ENCODE measurements around the gene TBC1D23.
"Not testable (repeated sequence)": the region's sequence is repeated elsewhere in the genome, so short reads cannot be mapped to it uniquely, and the experiment has no call there.

Gene TBC1D23

GRCh38 chr3:100310355-100310965 is 49.7 kb downstream of the TBC1D23 start:
- H3K4me3 Mint-ChIP-seq, result no peak overlapping the region
- no peak overlapping the region for H3K27ac Mint-ChIP-seq
- no peaks in the 10 kb centered on the region for H3K27me3 Mint-ChIP-seq
- ATAC-seq (no peak), DNase-seq (no peak)
- H3K4me1 Mint-ChIP-seq, result no peaks in the 10 kb centered on the region
- no peaks in the 10 kb centered on the region for H3K9me3 Mint-ChIP-seq
- H3K36me3 Mint-ChIP-seq (ENCODE audit: low read depth), result peaks cover 7% of the 10 kb centered on the region

- Mint-ChIP-seq H3K27ac (no peak overlapping the region), H3K27me3 (no peaks in the 10 kb centered on the region), H3K9me3 (no peaks in the 10 kb centered on the region), H3K4me3 (no peak overlapping the region), H3K4me1 (no peaks in the 10 kb centered on the region), H3K36me3 (ENCODE audit: low read depth) (peaks cover 9% of the 10 kb centered on the region)
- DNase-seq, result no peak
- no peak for ATAC-seq
Observed at GRCh38 chr3:100311011-100311410, 50.2 kb downstream of the TBC1D23 start.

DNA sequence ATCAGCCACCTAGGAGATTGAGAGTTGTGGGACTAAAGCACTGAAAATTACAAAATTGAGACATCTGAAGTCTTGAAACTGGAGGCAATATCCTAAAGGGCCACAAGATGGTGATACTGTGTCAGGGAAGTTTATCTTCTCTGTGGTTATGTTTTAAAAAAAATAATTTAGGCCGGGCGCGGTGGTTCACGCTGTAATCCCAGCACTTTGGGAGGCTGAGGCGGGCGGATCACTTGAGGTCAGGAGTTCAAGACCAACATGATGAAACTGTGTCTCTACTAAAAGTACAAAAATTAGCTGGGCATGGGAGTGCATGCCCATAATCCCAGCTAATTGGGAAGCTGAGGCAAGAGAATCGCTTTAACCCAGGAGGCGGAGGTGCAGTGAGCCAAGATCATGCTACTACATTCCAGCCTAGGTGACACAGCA is 55.9 kb downstream of the TBC1D23 start:
- peak; percentile 63 for ATAC-seq
- H3K9me3 Mint-ChIP-seq, result no peaks in the 10 kb centered on the region
- peaks cover 5% of the 10 kb centered on the region for H3K36me3 Mint-ChIP-seq (ENCODE audit: low read depth)
- H3K27ac Mint-ChIP-seq, result no peak overlapping the region
- no peaks in the 10 kb centered on the region for H3K27me3 Mint-ChIP-seq
- no peak overlapping the region for H3K4me3 Mint-ChIP-seq
- H3K4me1 Mint-ChIP-seq, result peaks cover 16% of the 10 kb centered on the region
- DNase-seq, result peak; percentile 42

GRCh38 chr3:100317912-100318311 is 57.1 kb downstream of the TBC1D23 start:
- H3K27ac Mint-ChIP-seq, result no peak overlapping the region
- H3K27me3 Mint-ChIP-seq, result no peaks in the 10 kb centered on the region
- DNase-seq (no peak), ATAC-seq (no peak)
- H3K9me3 Mint-ChIP-seq, result no peaks in the 10 kb centered on the region
- no peak overlapping the region for H3K4me3 Mint-ChIP-seq
- H3K4me1 Mint-ChIP-seq, result peaks cover 16% of the 10 kb centered on the region
- peaks cover 5% of the 10 kb centered on the region for H3K36me3 Mint-ChIP-seq (ENCODE audit: low read depth)

DNA sequence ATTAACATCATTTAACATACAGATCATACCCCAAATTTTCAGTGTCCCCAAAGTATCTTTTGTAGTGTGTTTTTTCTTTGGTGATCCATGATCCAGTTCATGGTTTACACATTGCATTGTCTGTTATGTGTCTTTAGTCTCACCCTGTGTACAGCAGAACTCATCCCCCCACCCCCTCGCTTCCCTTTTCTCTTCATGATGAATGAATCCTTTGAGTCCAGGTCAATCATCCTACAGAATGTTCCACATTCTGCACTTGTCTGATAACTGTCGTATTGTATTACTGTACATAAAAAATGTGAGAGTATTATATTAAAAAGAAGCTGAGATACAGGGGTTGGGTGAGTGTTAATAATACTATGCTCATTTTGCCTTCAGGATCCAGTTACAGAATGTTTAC is 59.2 kb downstream of the TBC1D23 start:
- H3K9me3 Mint-ChIP-seq, result no peaks in the 10 kb centered on the region
- peaks cover 5% of the 10 kb centered on the region for H3K36me3 Mint-ChIP-seq (ENCODE audit: low read depth)
- no peak overlapping the region for H3K27ac Mint-ChIP-seq

DNA sequence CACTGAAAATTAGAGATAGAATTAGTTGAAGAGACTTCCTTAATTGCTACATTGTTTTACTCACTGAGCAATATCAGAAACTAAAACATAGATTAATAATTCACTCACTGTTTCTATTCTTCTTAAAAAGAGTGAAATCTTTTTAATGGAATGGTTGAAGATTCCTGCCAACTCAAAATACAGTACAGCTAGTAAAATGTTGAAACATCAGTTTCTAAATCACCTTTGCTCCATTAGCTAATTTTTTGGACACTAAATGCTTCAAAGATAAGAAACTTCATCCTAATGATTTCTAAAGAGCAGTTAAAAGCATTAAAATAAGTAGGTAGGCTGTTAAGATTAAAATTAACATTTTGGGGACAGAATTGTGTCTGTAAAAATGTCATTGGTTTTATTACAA is 63.3 kb downstream of the TBC1D23 start:
- no peak overlapping the region for H3K27ac Mint-ChIP-seq
- DNase-seq, result no peak
- no peaks in the 10 kb centered on the region for H3K9me3 Mint-ChIP-seq
- no peak for ATAC-seq
- no peaks in the 10 kb centered on the region for H3K27me3 Mint-ChIP-seq
- no peak overlapping the region for H3K4me3 Mint-ChIP-seq
- no peaks in the 10 kb centered on the region for H3K4me1 Mint-ChIP-seq
- peaks cover 13% of the 10 kb centered on the region for H3K36me3 Mint-ChIP-seq (ENCODE audit: low read depth)

More for the DNA sequence above, 59.2 kb downstream of the TBC1D23 start:
- H3K4me1 Mint-ChIP-seq, result peaks cover 16% of the 10 kb centered on the region
- no peak for DNase-seq
- no peak for ATAC-seq
- H3K4me3 Mint-ChIP-seq, result no peak overlapping the region
- H3K27me3 Mint-ChIP-seq, result no peaks in the 10 kb centered on the region

GRCh38 chr3:100325827-100326226 is 65.0 kb downstream of the TBC1D23 start:
- Mint-ChIP-seq H3K36me3 (ENCODE audit: low read depth) (peaks cover 13% of the 10 kb centered on the region), H3K9me3 (no peaks in the 10 kb centered on the region), H3K4me1 (no peaks in the 10 kb centered on the region), H3K27ac (no peak overlapping the region), H3K27me3 (no peaks in the 10 kb centered on the region), H3K4me3 (no peak overlapping the region)
- ATAC-seq, result no peak
- DNase-seq, result no peak

DNA sequence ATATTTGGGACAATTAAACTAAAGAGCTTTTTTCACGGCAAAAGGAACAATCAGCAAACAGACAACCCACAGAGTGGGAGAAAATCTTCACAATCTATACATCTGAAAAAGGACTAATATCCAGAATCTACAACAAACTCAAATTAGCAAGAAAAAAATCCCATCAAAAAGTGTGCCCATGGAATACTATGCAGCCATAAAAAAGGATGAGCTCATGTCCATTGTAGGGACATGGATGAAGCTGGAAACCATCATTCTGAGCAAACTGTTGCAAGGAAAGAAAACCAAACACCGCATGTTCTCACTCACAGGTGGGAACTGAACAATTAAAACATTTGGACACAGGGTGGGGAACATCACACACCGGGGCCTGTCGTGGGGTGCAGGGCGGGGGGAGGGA is 66.6 kb downstream of the TBC1D23 start:
- H3K36me3 Mint-ChIP-seq (ENCODE audit: low read depth), result peaks cover 13% of the 10 kb centered on the region
- H3K4me1 Mint-ChIP-seq, ATAC-seq, H3K27me3 Mint-ChIP-seq, H3K9me3 Mint-ChIP-seq, H3K4me3 Mint-ChIP-seq, H3K27ac Mint-ChIP-seq, DNase-seq: not testable (repeated sequence)

GRCh38 chr3:100329800-100330489 is 69.2 kb downstream of the TBC1D23 start:
- H3K4me1 Mint-ChIP-seq, result peaks cover 10% of the 10 kb centered on the region
- H3K9me3 Mint-ChIP-seq, result no peaks in the 10 kb centered on the region
- H3K27me3 Mint-ChIP-seq, result no peaks in the 10 kb centered on the region
- DNase-seq (no peak), ATAC-seq (no peak)
- no peak overlapping the region for H3K4me3 Mint-ChIP-seq
- H3K27ac Mint-ChIP-seq, result no peak overlapping the region
- H3K36me3 Mint-ChIP-seq (ENCODE audit: low read depth), result peaks cover 13% of the 10 kb centered on the region

- Mint-ChIP-seq H3K36me3 (ENCODE audit: low read depth) (peaks cover 15% of the 10 kb centered on the region), H3K27me3 (no peaks in the 10 kb centered on the region), H3K4me1 (peaks cover 17% of the 10 kb centered on the region), H3K27ac (no peak overlapping the region), H3K9me3 (no peaks in the 10 kb centered on the region), H3K4me3 (no peak overlapping the region)
- DNase-seq (no peak), ATAC-seq (no peak)
Observed at GRCh38 chr3:100330651-100331050, 69.9 kb downstream of the TBC1D23 start.

- Mint-ChIP-seq H3K36me3 (ENCODE audit: low read depth) (peaks cover 14% of the 10 kb centered on the region), H3K4me1 (peaks cover 22% of the 10 kb centered on the region), H3K27ac (no peak overlapping the region), H3K9me3 (no peaks in the 10 kb centered on the region), H3K4me3 (no peak overlapping the region), H3K27me3 (no peaks in the 10 kb centered on the region)
- ATAC-seq (no peak), DNase-seq (no peak)
Observed at GRCh38 chr3:100331660-100332059, 70.9 kb downstream of the TBC1D23 start.

DNA sequence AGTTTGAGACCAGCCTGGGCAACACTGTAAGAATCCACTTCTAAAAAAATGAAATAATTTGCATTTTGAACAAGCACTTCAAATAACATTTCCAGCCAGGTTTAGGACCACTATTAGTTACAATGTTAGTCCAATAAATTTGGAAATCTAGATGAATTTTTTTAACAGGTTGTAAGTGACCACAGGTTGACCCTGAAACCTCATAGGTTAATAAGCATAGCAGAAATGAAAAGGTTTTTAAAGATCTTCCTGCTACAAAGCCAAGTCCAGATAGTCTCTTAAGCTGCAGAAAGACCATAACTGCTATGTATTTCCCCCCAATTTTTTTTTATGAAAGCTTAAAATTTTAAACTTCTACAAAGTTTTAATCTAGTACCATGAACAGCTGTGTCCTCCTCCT is 72.3 kb downstream of the TBC1D23 start:
- no peak for DNase-seq
- H3K36me3 Mint-ChIP-seq (ENCODE audit: low read depth), result peaks cover 6% of the 10 kb centered on the region
- no peak overlapping the region for H3K27ac Mint-ChIP-seq
- H3K9me3 Mint-ChIP-seq, result no peaks in the 10 kb centered on the region
- no peak for ATAC-seq
- H3K4me3 Mint-ChIP-seq, result no peak overlapping the region
- H3K27me3 Mint-ChIP-seq, result no peaks in the 10 kb centered on the region
- H3K4me1 Mint-ChIP-seq, result peaks cover 23% of the 10 kb centered on the region

DNA sequence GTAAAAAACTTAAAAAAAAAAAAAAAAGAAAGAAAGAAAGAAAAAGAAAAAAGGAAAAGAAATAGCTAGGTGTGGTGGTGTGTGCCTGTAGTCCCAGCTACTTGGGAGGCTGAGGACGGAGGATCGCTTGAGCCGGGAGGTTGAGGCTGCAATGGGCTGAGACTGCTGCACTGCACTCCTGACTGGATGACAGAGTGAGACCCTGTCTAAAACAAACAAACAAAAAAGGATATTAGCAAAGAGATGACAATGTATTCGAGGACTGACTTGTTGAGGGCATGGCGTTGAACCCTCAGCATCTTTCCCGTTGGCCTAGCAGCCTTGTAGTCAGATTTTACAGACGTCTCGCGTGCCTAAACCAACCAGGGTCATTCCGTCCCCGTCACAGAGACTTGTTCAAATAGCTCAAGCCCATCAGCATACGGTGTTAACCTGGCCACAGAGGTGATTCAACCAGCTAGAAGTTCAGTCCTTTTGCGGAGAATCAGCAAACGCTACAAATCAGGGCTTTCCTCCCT is 73.2 kb downstream of the TBC1D23 start:
- Mint-ChIP-seq H3K4me1 (peaks cover 23% of the 10 kb centered on the region), H3K27me3 (no peaks in the 10 kb centered on the region), H3K9me3 (no peaks in the 10 kb centered on the region), H3K27ac (peak overlapping the region; percentile 72), H3K4me3 (peak overlapping the region; percentile 98), H3K36me3 (ENCODE audit: low read depth) (peaks cover 10% of the 10 kb centered on the region)
- peak; percentile 44 for ATAC-seq
- no peak for DNase-seq

DNA sequence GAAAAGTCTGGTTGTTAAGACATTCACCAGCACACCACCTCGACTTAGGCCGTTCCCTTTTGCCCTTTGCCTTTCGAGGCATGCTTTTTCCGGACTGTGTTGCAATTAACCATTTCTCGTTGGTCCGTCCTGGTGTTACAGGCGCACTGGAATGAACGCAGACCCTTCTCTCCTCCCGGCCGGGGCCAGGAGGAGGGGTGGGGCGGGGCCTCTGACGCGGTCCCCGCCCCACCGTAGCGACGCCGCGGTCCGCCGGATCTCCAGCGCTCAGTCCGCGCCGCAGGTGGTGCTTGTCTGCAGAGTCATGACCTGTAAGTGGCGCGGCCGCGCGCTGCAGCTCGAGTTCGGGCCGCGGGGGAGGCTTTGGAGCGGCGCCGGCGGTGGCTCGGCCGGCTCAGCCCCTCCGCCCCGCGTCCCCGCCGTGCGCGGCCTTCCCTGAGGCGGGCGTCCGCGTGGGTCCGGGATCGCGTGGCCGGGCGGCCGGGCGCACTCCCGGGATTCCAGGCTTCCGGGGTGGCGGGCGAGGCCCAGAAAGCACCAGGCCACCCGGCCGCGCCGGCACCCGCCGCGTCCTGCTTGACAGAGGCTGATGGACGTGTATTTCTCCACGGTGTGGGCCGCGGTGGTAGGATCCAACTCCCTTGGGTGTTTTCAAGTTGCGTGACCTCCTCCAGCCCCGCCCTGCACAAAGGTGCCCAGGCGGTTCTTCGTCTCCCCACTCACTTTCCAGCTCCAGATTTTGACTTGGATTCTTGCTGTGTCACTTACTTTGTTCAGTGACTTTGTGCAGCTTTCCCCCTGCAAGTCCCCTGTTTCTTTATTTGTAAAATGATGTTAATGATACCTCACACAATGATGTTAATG is 73.9 kb downstream of the TBC1D23 start, which contains the start of gene NIT2:
Gene NIT2 (plus strand): TSS at position 270 of the 864 bp plus-strand sequence. CDS start 35 bp downstream, at position 305.
- H3K27me3 Mint-ChIP-seq, result no peaks in the 10 kb centered on the region
- DNase-seq (peak; percentile 86), ATAC-seq (peak; percentile 98)
- H3K4me3 Mint-ChIP-seq, result peak within 1 kb of the TSS; percentile 98
- peaks cover 14% of the 10 kb centered on the region for H3K36me3 Mint-ChIP-seq (ENCODE audit: low read depth)
- peak within 1 kb of the TSS; percentile 97 for H3K27ac Mint-ChIP-seq
- H3K4me1 Mint-ChIP-seq, result peaks cover 23% of the 10 kb centered on the region
- H3K9me3 Mint-ChIP-seq, result no peaks in the 10 kb centered on the region
